GM18867 (cell line): Measurements from ENCODE around the gene FREM1.

Experiments
- ATAC-seq: cut with Tn5 transposase; IDR thresholded peaks from one replicate; pipeline ENCODE4 v1.9.1; 2021; ENCODE audit warnings: mild to moderate bottlenecking, moderate library complexity; ENCODE audit not compliant: unreplicated experiment

FREM1 gene

DNA sequence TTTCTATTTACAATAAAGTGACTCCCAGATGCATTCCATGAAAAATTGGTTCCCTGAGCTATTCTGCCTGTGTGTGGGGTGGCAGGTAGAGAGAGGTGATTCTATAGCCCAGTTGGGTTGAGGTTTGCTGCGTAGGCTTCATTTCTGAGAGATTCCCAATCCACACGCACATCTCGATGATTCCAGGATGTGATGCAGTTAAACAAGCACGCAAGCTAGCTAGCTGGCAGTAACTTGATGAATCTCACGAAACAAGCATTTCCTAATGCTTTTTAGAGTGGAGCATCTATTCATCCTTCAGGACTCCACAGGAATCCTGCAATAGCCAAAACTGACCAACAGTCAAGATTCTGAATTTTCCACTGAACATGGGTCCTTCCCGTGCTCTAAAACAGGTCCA is 143.9 kb downstream of the FREM1 start:
- ATAC-seq: no peak

DNA sequence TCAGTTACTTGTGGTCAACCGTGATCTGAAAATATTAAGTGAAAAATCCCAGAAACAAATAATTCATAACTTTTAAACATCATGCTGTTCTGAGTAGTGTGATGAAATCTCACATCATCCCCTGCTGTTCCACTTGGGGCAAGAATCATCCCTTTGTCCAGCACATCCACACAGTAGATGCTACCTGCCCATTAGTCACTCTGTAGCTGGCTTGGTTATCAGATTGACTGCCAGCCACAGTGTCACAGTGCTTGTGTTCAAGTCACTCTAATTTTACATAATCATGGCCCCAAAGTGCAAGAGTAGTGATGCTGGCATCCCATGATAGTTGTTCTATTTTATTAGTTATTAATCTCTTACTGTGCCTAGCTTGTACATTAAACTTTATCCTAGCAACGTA is 148.6 kb downstream of the FREM1 start:
- no peak for ATAC-seq

DNA sequence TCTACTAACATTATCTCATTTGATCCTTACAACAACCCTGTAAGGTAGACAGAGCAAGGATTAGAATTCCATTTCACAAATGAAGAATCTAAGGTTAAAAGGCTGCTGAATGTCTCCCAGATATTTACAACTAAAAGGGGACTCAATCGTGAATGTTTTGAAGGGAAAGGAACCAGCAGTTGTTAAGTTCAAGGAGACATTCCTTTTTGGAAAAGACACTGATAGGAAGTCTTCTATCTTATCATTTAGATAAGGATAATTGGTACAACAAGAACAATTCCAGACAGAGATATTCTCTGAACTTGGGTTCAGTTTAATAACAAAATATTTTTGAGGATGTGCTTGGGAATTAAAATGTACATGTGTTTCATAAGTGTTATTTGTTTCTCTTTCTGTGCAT is 150.2 kb downstream of the FREM1 start:
- ATAC-seq: no peak

DNA sequence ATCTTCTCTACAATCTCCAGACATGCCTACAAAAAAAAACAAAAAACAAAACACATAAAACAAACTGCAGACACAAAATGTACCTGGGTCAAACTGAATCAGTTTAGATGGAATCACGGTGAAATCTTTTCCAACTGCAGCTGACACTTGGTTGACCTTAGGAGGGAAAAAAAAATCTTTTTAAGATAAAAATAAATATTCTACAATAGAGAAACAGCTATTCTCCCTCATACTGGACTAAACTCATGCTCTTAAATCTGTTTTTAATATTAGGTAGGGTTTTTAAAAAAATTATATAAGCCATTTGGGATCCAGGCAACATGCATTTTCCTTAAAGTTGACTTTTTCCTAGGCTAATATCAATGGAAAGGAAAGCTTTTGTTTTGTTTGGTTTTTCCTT is 153.9 kb downstream of the FREM1 start:
- no peak for ATAC-seq

DNA sequence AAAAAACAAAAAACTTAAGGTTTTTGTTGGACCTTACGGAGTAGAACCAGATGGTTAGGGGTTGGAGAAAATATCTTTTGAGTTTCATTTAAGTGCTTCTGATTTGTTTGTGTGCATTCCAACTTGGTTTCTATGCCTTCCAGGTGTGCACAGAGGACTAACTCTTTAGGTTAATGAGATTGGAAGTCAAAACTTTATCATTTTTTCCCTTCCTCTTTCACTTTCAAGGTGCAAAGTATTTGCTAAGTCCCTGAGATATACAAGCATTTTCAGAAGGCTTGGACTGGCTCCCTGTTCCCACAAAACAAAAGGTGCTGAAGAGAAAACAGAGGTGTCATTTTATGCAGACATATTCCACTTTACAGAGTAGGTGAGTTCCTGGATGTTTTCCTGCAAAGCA is 157.4 kb downstream of the FREM1 start:
- ATAC-seq: no peak

DNA sequence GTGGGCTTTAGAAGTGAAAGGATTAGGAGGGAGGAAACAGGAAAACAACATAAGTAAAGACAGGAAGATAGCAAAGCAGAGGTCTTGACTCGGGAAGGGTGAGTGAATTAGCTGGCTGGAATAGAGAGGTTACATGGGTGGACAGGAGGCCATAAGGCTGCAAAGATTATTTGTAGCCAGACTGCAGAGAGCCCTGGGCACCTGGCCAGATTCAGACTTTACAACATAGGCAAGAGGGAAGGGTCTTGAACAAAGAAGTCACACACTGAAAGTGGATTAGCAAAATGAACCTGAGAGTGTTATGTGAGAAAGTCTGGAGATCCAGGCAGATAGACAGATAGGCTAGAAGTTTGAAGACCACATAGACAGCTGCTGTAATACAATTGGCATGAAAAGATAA is 158.0 kb downstream of the FREM1 start:
- no peak for ATAC-seq

DNA sequence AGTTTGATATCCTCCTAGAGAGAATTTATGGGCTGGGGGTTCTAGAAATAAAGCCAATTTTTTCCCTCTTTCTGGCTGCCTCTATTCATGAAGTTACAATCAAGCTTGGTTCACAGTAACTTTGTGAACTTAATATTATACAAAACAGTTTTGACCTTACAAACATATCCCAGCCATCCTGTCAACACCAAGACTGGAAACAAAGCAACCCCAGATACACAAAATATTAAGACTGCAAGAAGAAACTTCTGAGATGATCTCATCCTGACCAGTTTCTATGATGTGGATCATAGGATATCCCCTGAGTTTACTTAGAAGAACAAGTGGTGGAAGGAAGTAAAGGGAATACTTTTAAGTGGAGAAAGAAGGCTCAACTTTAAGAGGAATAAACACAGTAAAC is 159.4 kb downstream of the FREM1 start:
- ATAC-seq: no peak

DNA sequence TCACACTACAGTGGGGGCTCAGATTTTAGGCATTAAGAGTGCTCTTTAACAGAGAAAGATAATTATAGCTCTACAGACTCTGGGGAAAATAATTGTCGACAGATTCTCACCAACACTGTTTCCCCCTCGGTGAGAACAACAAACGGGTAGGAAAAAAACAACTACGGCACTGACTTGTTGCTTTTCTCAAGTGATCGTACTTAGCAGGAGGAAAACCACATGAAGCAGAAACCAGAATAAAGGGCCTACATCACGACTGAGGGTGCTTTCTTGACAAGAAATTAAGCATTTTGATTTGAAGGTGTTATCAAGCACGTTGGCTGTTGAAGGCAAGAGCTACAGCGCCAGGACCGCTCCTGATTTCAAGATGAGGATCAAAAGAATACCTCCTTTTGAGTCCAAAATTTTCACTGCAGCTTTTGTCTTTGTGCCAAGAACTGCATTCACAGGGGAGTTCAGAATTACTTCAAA is 160.5 kb downstream of the FREM1 start:
- ATAC-seq: no peak

DNA sequence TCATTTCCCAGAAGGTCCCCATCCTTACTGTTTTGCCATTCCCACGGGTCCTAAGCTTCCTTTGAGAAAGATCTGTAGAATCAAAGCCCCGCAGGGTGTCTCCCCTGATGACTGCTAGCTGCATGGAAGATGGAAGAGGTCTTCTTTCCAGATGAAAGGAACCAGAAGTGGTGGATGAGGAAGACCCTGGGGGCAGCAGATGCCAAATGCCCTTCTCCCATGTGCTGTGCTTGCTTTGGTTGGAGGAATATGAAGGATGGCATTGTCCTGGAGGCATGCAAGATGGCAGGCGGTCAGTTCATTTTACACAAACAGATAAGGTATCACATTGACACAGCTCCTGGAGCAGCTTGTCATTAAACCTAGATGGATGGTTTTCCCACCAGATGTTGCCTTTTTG is 161.9 kb downstream of the FREM1 start:
- no peak for ATAC-seq

DNA sequence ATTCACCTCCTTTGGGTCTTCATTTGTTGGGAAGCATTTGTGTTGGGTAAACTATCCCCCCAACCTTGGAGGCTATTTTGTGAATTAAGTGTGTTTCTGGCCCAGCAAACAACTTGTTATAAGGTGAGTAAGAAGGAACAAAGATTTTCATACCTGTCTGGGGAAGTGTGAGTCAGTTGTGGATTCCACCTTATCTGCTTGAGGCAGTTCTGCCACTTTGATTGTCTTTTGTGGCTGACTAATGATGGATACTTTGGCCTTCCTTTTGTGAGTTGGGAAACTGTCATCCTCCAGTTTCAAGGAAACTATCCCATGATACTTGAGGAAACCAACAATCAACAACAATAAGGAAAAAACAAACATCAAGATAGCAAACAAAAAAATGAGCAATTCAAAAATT is 163.1 kb downstream of the FREM1 start:
- ATAC-seq: no peak

DNA sequence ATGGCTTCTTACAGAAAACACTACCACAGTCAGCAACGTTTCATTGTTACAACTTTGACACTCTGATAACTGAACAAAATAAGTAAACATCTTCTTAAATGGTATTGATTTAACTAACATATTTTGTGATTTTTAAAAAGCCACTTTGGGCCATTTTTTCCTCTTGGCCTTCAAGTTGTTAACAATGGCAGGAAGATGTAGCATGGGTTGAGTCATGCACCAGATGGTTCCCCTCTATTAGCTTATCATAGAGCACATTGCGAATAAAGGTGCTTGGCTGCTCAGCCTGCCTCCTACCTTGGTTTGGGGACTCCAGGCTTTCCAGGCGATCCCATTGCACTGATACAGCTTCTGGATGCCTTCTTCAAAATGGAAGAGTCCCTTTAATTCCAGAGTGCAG is 163.6 kb downstream of the FREM1 start:
- ATAC-seq: no peak

DNA sequence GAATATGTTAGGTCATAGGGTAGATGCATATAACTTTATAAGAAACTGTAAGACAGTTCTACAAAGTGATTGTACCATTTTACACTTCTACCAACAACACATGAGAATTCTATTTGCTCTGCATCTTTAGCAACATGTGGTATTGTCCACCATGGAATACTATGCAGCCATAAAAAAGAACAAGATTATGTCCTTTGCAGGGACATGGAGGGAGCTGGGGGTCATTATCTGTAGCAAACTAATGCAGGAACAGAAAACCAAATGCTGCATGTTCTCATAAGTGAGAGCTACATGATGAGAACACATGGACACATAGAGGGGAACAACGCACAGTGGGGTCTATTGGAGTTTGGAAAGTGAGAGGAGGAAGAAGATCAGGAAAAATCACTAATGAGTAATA is 165.5 kb downstream of the FREM1 start:
- ATAC-seq: no peak

DNA sequence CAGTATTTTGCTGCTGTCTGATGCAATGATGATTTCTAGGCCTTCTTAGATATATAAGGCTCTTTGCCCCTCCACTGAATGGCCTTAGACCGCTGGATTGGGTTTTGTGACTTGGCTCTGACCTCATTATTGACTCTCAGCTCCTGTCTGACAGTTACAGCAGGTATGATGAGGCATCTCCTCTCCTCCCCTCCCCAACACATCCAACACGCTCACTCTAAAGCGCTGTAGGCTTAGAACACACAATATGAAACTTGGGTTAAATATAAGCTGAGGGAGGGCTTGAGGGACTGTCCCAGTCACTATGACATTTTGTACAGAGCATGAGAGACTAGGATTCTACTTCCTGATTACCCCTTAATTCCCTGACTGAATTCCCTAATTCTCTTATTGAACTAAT is 168.9 kb downstream of the FREM1 start:
- ATAC-seq: no peak

DNA sequence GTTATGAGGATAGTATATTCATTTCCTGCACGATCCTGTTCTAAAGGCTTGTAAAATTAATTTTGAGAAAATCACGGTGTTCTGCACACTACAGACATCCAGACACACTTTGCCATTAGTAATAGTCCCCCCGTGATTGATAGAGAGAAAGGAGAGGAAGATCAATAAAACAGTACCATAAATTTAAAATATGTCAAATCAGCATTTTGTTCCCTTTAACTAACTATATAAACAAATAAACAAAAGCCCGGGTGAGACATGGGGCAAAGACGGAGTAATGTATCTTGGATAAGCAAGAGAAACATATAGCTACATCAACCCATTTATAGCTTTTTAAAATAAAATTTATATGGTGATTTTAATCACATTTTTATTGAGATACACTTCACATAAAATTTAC is 177.1 kb downstream of the FREM1 start:
- no peak for ATAC-seq

DNA sequence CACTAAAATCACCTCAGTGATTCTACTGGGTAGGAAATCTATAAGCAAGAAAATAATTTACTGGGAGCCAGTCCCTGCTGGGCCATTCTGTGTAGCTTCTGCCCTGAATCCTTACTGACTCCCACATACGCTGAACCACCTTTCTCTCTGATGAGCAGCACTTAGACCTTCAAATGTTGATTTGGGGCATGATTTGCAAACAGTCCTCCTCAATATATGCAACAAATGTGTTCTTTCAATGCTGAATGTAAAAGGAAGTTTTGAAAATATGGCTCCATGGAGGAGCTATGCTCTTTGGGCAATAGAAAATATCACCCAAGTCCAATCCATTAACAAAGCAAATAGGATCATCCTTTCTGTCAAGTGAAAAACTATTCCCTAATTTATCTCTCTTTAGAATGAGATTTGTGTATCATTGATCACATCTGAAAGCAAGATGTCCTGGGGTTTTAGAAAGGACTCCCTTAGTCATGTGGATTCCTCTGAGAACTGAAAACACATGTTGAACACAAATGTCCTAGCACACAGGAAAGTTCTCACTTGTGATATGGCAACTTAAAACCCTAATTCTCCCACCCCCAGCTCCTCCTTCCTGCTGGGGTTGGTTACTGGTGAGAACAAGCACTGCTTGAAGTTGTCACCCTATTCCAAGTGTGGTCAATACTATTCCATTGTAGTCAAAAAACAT is 178.8 kb downstream of the FREM1 start:
- no peak for ATAC-seq

DNA sequence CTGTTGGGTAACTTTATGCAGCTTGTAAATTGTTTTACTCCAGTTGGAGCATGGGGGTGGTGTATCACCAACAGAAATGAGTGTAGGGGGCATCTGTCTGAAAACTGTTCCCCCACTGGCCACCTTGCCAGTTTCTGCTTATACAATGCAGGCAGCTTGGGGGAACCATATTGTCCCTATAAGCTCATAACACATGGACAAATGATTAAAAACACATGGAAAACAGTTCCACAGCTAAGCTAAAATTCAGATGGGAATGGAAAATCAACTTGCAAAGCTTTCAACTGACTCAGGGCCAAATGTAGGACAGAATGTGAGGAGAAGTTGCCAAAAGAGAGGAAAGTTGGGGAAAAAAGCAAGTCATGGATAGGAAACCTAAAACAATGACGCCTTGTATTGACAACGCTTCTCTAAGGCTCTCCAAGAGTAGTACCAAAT is 179.7 kb downstream of the FREM1 start:
- no peak for ATAC-seq

DNA sequence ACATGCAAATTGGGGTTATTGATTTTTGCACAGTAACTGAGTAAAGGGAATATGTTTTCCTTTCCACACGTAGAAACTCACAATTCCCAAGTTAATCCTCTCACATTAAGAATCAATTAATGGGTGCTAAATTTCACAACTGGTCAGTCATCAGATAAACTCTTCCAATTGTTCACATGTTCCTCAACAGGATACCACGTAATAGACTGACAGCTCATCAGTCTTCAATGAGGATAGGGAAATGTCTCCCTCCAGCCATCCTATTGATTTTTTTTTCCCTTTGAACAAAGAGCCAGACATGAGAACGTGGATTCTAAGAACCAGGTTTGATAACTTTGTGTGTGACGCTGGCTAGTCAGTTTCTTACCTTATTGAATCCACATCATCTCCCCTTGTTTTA is 186.9 kb downstream of the FREM1 start:
- no peak for ATAC-seq

DNA sequence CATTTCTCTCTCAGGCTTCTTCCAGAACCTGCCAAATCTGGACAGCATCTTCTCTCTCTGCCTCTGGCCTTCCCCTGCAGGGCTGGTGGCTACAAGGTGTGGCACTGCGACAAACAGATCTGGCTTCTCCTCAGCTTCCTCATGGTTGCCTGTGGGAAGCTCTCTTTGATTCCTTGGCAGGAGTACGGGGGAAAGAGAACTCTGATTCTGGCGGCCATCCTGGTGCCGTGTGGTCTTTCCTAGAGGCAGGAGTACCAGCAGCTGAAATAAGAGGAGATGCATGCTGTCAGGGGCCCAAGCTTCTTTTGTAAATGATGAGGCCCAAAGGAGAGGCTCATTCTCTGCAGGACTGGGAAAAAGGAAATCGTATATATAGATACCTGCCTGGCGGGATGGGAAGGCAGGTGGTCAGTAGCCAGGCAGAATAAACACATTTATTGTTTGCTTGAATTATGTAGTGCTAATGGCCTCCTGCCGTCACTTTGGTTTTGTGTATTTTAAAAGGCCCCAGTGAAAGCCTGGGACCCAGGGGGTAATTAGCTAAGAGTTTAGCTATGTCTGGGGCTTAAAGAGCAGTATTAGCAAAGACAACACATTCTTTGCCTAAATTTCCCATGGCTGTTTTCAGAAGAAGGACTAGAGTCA is 187.7 kb downstream of the FREM1 start, which contains the start of gene CER1:
TSS of gene CER1 (minus strand) at position 343 of the 645 bp plus-strand sequence. CDS start at position 282, 61 bp downstream.
- ATAC-seq: no peak

DNA sequence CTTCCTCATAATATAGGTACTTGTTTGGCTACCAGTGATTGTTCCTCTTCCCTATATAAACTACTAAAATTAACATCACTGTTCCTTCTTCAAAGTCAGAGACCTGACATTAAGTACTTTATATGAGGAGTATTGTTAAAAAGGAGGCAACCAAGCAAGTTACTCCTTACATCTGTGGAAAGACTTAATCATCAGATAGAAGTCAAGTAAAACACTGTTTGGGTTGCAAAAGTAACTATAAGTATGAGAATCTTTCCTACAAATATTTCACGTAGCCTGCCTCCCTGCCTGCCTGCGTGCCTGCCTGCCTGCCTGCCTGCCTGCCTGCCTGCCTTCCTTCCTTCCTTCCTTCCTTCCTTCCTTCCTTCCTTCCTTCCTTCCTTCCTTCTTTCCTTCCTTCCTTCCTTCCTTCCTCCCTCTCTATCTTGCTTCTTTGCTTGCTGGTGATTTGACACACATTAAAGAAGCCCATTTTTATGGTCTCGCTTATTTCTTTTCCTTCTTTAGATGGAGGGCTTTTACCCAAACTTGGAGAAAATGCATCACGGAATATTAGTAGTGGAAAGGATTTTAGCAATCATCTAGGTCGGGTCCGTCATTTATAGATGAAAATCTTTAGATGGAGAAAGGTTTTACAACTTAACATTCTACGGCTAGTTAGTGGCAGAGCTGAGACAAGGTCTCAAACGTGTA is 190.9 kb downstream of the FREM1 start:
- ATAC-seq: no peak

DNA sequence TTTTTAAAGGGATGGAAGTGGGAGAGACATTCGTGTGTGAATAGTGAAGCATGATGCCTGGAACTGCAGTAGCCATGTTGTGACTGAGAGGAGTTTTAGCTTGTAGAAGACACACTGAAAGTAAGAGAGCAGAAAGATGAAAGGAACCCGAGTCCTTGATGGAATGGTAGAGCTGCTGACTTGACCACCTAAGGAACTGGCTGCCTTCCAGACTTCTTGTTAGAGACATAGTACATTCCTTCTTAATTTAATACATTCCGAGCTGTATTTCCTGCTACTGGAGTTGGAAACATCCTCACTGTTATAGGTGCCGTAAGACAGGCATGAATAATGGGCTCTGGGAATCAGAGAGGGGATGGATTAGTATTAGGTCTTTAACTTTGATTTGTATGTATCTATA is 195.1 kb downstream of the FREM1 start:
- no peak for ATAC-seq

DNA sequence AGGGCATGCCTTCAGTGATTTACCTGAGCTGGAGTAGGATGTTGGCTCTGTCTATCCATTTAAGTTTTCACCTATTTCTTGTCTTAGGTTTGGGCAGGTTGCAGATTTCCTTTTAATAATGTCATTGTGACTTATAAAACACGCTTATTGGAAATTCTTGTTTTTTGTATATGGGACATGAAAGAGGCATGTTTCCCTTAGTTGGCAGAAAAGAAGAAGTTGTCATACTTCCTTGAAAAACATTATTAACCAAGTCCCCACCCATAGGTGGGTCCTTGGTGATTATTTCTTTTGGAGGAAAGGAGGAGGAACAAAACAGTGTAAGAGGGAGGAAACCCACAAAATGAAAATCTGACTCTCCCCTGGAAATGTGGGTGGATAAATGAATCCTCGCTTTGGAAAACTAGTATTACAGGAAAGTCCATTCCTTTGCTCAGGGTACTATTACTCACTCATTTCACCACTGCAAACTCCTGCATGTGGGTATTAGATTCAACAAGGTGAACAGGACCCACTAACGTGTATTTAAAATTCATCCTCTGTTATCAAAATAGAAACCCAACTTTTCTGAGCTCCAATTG is 197.0 kb downstream of the FREM1 start:
- no peak for ATAC-seq

DNA sequence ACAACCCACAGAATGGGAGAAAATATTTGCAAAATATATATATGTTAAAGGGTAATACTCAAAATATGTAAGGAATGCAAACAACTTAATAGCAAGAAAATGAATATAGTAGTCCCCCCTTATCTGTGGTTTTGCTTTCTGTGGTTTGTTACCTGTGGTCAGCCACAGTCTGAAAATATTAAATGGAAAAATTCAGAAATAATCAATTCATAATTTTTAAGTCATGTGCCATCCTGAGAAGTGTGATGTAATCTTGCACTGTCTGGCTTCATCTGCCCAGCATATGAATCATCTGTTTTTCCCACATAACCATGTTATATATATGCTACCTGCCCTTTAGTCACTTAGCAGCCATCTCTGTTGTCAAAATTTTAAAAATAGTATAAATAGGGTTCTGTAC is 199.4 kb downstream of the FREM1 start:
- no peak for ATAC-seq
